ENCODE measurements around the gene JARID2. TPM values are rescaled to one million over a fixed set of nuclear protein-coding genes. Genes with fewer than 3 reads are reported as not detected.

JARID2 gene
- total RNA-seq, 2 experiments from 2014 or later, result 19.0 to 19.5 TPM

DNA sequence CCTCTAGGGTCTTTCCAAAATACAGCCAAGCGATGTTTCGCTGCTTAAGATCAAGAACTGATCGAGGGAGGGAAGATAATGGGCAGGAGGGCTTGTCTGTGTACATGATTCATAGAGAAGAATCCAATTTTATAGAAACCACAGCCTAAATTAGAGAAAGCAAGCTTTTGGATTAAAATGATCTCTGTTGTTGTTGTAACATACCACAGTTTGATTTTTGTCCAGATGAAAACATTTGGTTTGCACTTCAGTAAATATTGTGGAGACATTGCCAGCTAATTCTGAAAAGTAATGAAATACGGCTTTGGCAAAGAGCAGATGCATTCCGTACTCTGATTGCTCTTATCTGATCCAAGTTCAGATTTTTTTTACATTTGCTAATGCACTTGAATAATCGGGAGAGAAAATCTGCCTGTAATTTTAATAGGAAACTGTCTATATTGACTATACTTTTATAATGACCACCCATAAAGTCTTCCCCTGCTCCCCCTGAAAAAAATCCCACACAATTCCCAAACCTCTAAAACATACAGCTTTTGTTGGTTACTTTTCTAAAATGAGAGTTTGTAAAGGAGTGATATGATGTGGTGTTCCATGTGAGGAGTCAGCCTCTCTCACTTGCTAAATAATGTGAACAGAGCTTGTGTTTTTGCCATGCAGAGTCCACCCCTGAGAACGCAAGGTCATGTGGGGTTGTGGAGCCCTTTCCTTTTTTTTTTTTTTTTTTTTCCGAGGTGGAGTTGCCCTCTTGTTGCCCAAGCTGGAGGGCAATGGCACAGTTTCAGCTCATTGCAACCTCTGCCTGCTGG, 217.1 kb downstream of the JARID2 start:
- intact Hi-C loops (cut with micrococcal nuclease; ENCODE audit: unreplicated experiment), result no loop called here
- Histone ChIP-seq H3K9me3 (ENCODE audit: low read length) (no peaks in the 10 kb centered on the region), H3K36me3 (ENCODE audit: insufficient read depth, low read length) (no peaks in the 10 kb centered on the region), H3K4me1 (ENCODE audit: insufficient read depth, low read length, poor library complexity, severe bottlenecking) (no peaks in the 10 kb centered on the region), H3K79me2 (ENCODE audit: insufficient read depth, low read depth, low read length) (no peaks in the 10 kb centered on the region), H3K27ac (ENCODE audit: low read depth, low read length, poor library complexity, severe bottlenecking) (no peak overlapping the region), H4K20me1 (ENCODE audit: insufficient read depth, low read length) (no peaks in the 10 kb centered on the region), H3K9me2 (ENCODE audit: insufficient read depth, low read length) (no peaks in the 10 kb centered on the region), H2AFZ (ENCODE audit: low read length) (no peak overlapping the region), H3K4me2 (ENCODE audit: low read length) (no peak overlapping the region), H3K4me3 (ENCODE audit: low read depth, low read length, poor library complexity, severe bottlenecking) (no peak overlapping the region)
- ChIA-PET POLR2A (interaction anchor here (0.6 kb wide), 1 partner anchor 748 kb away, joined by 5 read pairs; no protein-coding TSS in a partner anchor), CTCF (ENCODE audit: unreplicated experiment) (no interaction called here)
- TF ChIP-seq EZH2phosphoT487 (IDR thresholded peaks at IDR 0.05; ENCODE audit: borderline replicate concordance, low read depth, low read length), result no peak
- TF ChIP-seq, protein P1, sequence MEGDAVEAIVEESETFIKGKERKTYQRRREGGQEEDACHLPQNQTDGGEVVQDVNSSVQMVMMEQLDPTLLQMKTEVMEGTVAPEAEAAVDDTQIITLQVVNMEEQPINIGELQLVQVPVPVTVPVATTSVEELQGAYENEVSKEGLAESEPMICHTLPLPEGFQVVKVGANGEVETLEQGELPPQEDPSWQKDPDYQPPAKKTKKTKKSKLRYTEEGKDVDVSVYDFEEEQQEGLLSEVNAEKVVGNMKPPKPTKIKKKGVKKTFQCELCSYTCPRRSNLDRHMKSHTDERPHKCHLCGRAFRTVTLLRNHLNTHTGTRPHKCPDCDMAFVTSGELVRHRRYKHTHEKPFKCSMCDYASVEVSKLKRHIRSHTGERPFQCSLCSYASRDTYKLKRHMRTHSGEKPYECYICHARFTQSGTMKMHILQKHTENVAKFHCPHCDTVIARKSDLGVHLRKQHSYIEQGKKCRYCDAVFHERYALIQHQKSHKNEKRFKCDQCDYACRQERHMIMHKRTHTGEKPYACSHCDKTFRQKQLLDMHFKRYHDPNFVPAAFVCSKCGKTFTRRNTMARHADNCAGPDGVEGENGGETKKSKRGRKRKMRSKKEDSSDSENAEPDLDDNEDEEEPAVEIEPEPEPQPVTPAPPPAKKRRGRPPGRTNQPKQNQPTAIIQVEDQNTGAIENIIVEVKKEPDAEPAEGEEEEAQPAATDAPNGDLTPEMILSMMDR (conservative IDR thresholded peaks at IDR 0.05; ENCODE audit: low read length), result no peak
- DNase-seq (ENCODE audit: low spot score), result no peak
- no TSS peak for BruUV-seq (replicated peaks)

DNA sequence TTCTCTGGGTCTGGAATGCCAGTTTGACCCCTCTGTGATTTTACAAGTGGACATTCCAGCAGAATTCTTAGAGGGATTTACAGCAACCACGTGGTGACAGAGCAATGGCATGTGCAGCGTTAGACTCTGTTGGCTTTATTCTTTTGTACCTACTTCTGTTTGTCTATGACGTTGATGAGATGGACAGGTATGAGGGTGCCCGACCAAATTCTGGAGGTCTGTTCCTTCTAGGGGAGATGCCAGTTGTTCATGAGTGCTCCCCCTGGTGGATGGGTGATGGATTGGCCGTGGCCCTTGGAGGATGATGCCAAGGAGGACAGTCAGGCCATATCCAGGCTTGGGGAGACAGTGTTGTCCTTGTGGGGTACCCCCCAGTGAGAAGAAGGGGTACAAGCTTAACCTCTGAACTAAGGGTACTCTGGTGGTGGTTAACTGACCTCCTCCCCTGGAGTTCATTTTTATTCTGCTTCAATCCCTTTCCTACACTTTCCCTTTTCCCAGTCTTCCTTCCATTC, 218.4 kb downstream of the JARID2 start:
- no TSS peak for BruUV-seq (replicated peaks)
- no peak overlapping the region for H3K27ac ChIP-seq (ENCODE audit: low read depth, low read length, poor library complexity, severe bottlenecking)
- H3K79me2 ChIP-seq (ENCODE audit: insufficient read depth, low read depth, low read length), result no peaks in the 10 kb centered on the region
- H3K4me3 ChIP-seq (ENCODE audit: low read depth, low read length, poor library complexity, severe bottlenecking), result no peak overlapping the region
- ChIA-PET CTCF (ENCODE audit: unreplicated experiment) (no interaction called here), POLR2A (interaction anchor here (0.7 kb wide), 1 partner anchor 509 kb away, joined by 3 read pairs; no protein-coding TSS in a partner anchor)
- TF ChIP-seq, protein P1 (conservative IDR thresholded peaks at IDR 0.05; ENCODE audit: low read length), result peak; percentile 88
- no peak for TF ChIP-seq EZH2phosphoT487 (IDR thresholded peaks at IDR 0.05; ENCODE audit: borderline replicate concordance, low read depth, low read length)
- no peaks in the 10 kb centered on the region for H4K20me1 ChIP-seq (ENCODE audit: insufficient read depth, low read length)
- H3K4me1 ChIP-seq (ENCODE audit: insufficient read depth, low read length, poor library complexity, severe bottlenecking), result no peaks in the 10 kb centered on the region
- H3K4me2 ChIP-seq (ENCODE audit: low read length), result no peak overlapping the region
- no peak overlapping the region for H2AFZ ChIP-seq (ENCODE audit: low read length)
- no peaks in the 10 kb centered on the region for H3K36me3 ChIP-seq (ENCODE audit: insufficient read depth, low read length)
- H3K9me3 ChIP-seq (ENCODE audit: low read length), result no peaks in the 10 kb centered on the region
- peak; percentile 44 for DNase-seq (ENCODE audit: low spot score)
- intact Hi-C loops (cut with micrococcal nuclease; ENCODE audit: unreplicated experiment), result no loop called here
- no peaks in the 10 kb centered on the region for H3K9me2 ChIP-seq (ENCODE audit: insufficient read depth, low read length)

DNA sequence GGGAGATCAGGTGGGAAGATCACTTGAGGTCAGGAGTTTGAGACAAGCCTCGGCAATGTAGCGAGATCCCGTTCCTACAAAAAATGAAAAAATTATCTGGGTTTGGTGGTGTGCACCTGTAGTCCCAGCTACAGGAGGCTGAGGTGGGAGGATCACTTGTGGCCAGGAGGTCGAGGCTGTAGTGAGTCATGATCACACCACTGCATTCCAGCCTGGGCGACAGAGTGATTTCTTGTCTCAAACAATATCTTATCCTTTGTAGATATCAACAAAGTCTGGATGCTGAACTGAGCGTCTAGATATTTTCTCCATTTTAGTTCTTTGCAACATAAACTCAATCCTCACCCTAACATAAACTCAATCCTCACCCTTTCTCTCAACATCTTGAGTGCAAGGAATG, 219.3 kb downstream of the JARID2 start:
- TF ChIP-seq EZH2phosphoT487 (IDR thresholded peaks at IDR 0.05; ENCODE audit: borderline replicate concordance, low read depth, low read length), result no peak
- TF ChIP-seq, protein P1 (conservative IDR thresholded peaks at IDR 0.05; ENCODE audit: low read length), result no peak
- CTCF ChIA-PET (ENCODE audit: unreplicated experiment), result no interaction called here

More for the DNA sequence above, 219.3 kb downstream of the JARID2 start:
- BruUV-seq (replicated peaks), result no TSS peak
- no peaks in the 10 kb centered on the region for H3K9me3 ChIP-seq (ENCODE audit: low read length)
- POLR2A ChIA-PET, result no interaction called here
- no peak overlapping the region for H2AFZ ChIP-seq (ENCODE audit: low read length)
- no peaks in the 10 kb centered on the region for H3K79me2 ChIP-seq (ENCODE audit: insufficient read depth, low read depth, low read length)
- no peak for DNase-seq (ENCODE audit: low spot score)
- H3K4me3 ChIP-seq (ENCODE audit: low read depth, low read length, poor library complexity, severe bottlenecking), result no peak overlapping the region
- no peak overlapping the region for H3K4me2 ChIP-seq (ENCODE audit: low read length)
- H3K4me1 ChIP-seq (ENCODE audit: insufficient read depth, low read length, poor library complexity, severe bottlenecking), result no peaks in the 10 kb centered on the region
- H3K9me2 ChIP-seq (ENCODE audit: insufficient read depth, low read length), result no peaks in the 10 kb centered on the region
- H4K20me1 ChIP-seq (ENCODE audit: insufficient read depth, low read length), result no peaks in the 10 kb centered on the region
- no peak overlapping the region for H3K27ac ChIP-seq (ENCODE audit: low read depth, low read length, poor library complexity, severe bottlenecking)
- intact Hi-C loops (cut with micrococcal nuclease; ENCODE audit: unreplicated experiment), result no loop called here
- no peaks in the 10 kb centered on the region for H3K36me3 ChIP-seq (ENCODE audit: insufficient read depth, low read length)
